ENCODE data around the gene NF2.

Gene NF2

GRCh38 chr22:29706486-29706885 lies 103.1 kb downstream of the NF2 start:
- Histone ChIP-seq H3K4me1 (ENCODE audit: insufficient read depth, low read length) (peaks cover 39% of the 10 kb centered on the region), H2AFZ (ENCODE audit: low read depth, low read length) (no peak overlapping the region), H3K27me3 (ENCODE audit: insufficient read depth, low read length) (peaks cover 17% of the 10 kb centered on the region), H3K9me3 (ENCODE audit: low read length) (no peaks in the 10 kb centered on the region), H3K36me3 (ENCODE audit: insufficient read depth, low read length) (no peaks in the 10 kb centered on the region), H3K4me3 (ENCODE audit: low read length) (no peak overlapping the region)

GRCh38 chr22:29707010-29707409 lies 103.6 kb downstream of the NF2 start:
- H3K4me1 ChIP-seq (ENCODE audit: insufficient read depth, low read length) = peaks cover 36% of the 10 kb centered on the region
- H3K9me3 ChIP-seq (ENCODE audit: low read length) = no peaks in the 10 kb centered on the region
- peaks cover 15% of the 10 kb centered on the region for H3K27me3 ChIP-seq (ENCODE audit: insufficient read depth, low read length)
- H2AFZ ChIP-seq (ENCODE audit: low read depth, low read length) = no peak overlapping the region
- no peaks in the 10 kb centered on the region for H3K36me3 ChIP-seq (ENCODE audit: insufficient read depth, low read length)
- no peak overlapping the region for H3K4me3 ChIP-seq (ENCODE audit: low read length)

- H3K27me3 ChIP-seq (ENCODE audit: insufficient read depth, low read length) = peaks cover 14% of the 10 kb centered on the region
- peaks cover 36% of the 10 kb centered on the region for H3K4me1 ChIP-seq (ENCODE audit: insufficient read depth, low read length)
- no peaks in the 10 kb centered on the region for H3K9me3 ChIP-seq (ENCODE audit: low read length)
- H3K4me3 ChIP-seq (ENCODE audit: low read length) = no peak overlapping the region
- H3K36me3 ChIP-seq (ENCODE audit: insufficient read depth, low read length) = no peaks in the 10 kb centered on the region
- H2AFZ ChIP-seq (ENCODE audit: low read depth, low read length) = no peak overlapping the region
Measured at GRCh38 chr22:29707471-29707870, 104.0 kb downstream of the NF2 start.

- H2AFZ ChIP-seq (ENCODE audit: low read depth, low read length) = no peak overlapping the region
- no peaks in the 10 kb centered on the region for H3K9me3 ChIP-seq (ENCODE audit: low read length)
- no peak overlapping the region for H3K4me3 ChIP-seq (ENCODE audit: low read length)
- H3K4me1 ChIP-seq (ENCODE audit: insufficient read depth, low read length) = peaks cover 17% of the 10 kb centered on the region
- H3K27me3 ChIP-seq (ENCODE audit: insufficient read depth, low read length) = peaks cover 10% of the 10 kb centered on the region
- H3K36me3 ChIP-seq (ENCODE audit: insufficient read depth, low read length) = no peaks in the 10 kb centered on the region
Measured at GRCh38 chr22:29710193-29710592, 106.8 kb downstream of the NF2 start.

- H3K27me3 ChIP-seq (ENCODE audit: insufficient read depth, low read length) = peaks cover 10% of the 10 kb centered on the region
- no peaks in the 10 kb centered on the region for H3K36me3 ChIP-seq (ENCODE audit: insufficient read depth, low read length)
- peaks cover 9% of the 10 kb centered on the region for H3K4me1 ChIP-seq (ENCODE audit: insufficient read depth, low read length)
- no peak overlapping the region for H3K4me3 ChIP-seq (ENCODE audit: low read length)
- H3K9me3 ChIP-seq (ENCODE audit: low read length) = no peaks in the 10 kb centered on the region
- H2AFZ ChIP-seq (ENCODE audit: low read depth, low read length) = no peak overlapping the region
Measured at GRCh38 chr22:29710922-29711593, 107.6 kb downstream of the NF2 start.

- H3K27me3 ChIP-seq (ENCODE audit: insufficient read depth, low read length) = peaks cover 10% of the 10 kb centered on the region
- H3K9me3 ChIP-seq (ENCODE audit: low read length) = no peaks in the 10 kb centered on the region
- H2AFZ ChIP-seq (ENCODE audit: low read depth, low read length) = no peak overlapping the region
- H3K4me1 ChIP-seq (ENCODE audit: insufficient read depth, low read length) = no peaks in the 10 kb centered on the region
- no peaks in the 10 kb centered on the region for H3K36me3 ChIP-seq (ENCODE audit: insufficient read depth, low read length)
- H3K4me3 ChIP-seq (ENCODE audit: low read length) = no peak overlapping the region
Measured at GRCh38 chr22:29712119-29712518, 108.7 kb downstream of the NF2 start.

GRCh38 chr22:29713156-29713727 lies 109.8 kb downstream of the NF2 start:
- peaks cover 14% of the 10 kb centered on the region for H3K27me3 ChIP-seq (ENCODE audit: insufficient read depth, low read length)
- H2AFZ ChIP-seq (ENCODE audit: low read depth, low read length) = no peak overlapping the region
- no peaks in the 10 kb centered on the region for H3K9me3 ChIP-seq (ENCODE audit: low read length)
- H3K4me1 ChIP-seq (ENCODE audit: insufficient read depth, low read length) = no peaks in the 10 kb centered on the region
- H3K4me3 ChIP-seq (ENCODE audit: low read length) = no peak overlapping the region
- no peaks in the 10 kb centered on the region for H3K36me3 ChIP-seq (ENCODE audit: insufficient read depth, low read length)

- peaks cover under 1% of the 10 kb centered on the region for H3K4me1 ChIP-seq (ENCODE audit: insufficient read depth, low read length)
- H3K36me3 ChIP-seq (ENCODE audit: insufficient read depth, low read length) = no peaks in the 10 kb centered on the region
- peaks cover 26% of the 10 kb centered on the region for H3K27me3 ChIP-seq (ENCODE audit: insufficient read depth, low read length)
- no peaks in the 10 kb centered on the region for H3K9me3 ChIP-seq (ENCODE audit: low read length)
- no peak overlapping the region for H3K4me3 ChIP-seq (ENCODE audit: low read length)
- H2AFZ ChIP-seq (ENCODE audit: low read depth, low read length) = no peak overlapping the region
Measured at GRCh38 chr22:29715240-29715639, 111.8 kb downstream of the NF2 start.

GRCh38 chr22:29715705-29716104 lies 112.3 kb downstream of the NF2 start:
- Histone ChIP-seq H2AFZ (ENCODE audit: low read depth, low read length) (no peak overlapping the region), H3K4me3 (ENCODE audit: low read length) (no peak overlapping the region), H3K36me3 (ENCODE audit: insufficient read depth, low read length) (no peaks in the 10 kb centered on the region), H3K27me3 (ENCODE audit: insufficient read depth, low read length) (peaks cover 28% of the 10 kb centered on the region), H3K4me1 (ENCODE audit: insufficient read depth, low read length) (peaks cover 2% of the 10 kb centered on the region), H3K9me3 (ENCODE audit: low read length) (no peaks in the 10 kb centered on the region)

GRCh38 chr22:29716814-29717545 lies 113.5 kb downstream of the NF2 start:
- H3K36me3 ChIP-seq (ENCODE audit: insufficient read depth, low read length) = no peaks in the 10 kb centered on the region
- no peak overlapping the region for H3K4me3 ChIP-seq (ENCODE audit: low read length)
- H2AFZ ChIP-seq (ENCODE audit: low read depth, low read length) = no peak overlapping the region
- peaks cover 40% of the 10 kb centered on the region for H3K27me3 ChIP-seq (ENCODE audit: insufficient read depth, low read length)
- H3K9me3 ChIP-seq (ENCODE audit: low read length) = no peaks in the 10 kb centered on the region
- peaks cover 9% of the 10 kb centered on the region for H3K4me1 ChIP-seq (ENCODE audit: insufficient read depth, low read length)

GRCh38 chr22:29717789-29718188 lies 114.4 kb downstream of the NF2 start:
- Histone ChIP-seq H2AFZ (ENCODE audit: low read depth, low read length) (no peak overlapping the region), H3K4me1 (ENCODE audit: insufficient read depth, low read length) (peaks cover 9% of the 10 kb centered on the region), H3K4me3 (ENCODE audit: low read length) (no peak overlapping the region), H3K9me3 (ENCODE audit: low read length) (no peaks in the 10 kb centered on the region), H3K27me3 (ENCODE audit: insufficient read depth, low read length) (peaks cover 45% of the 10 kb centered on the region), H3K36me3 (ENCODE audit: insufficient read depth, low read length) (no peaks in the 10 kb centered on the region)

GRCh38 chr22:29718949-29719898 lies 115.8 kb downstream of the NF2 start:
- Histone ChIP-seq H3K4me3 (ENCODE audit: low read length) (no peak overlapping the region), H3K27me3 (ENCODE audit: insufficient read depth, low read length) (peaks cover 56% of the 10 kb centered on the region), H3K36me3 (ENCODE audit: insufficient read depth, low read length) (no peaks in the 10 kb centered on the region), H3K4me1 (ENCODE audit: insufficient read depth, low read length) (peaks cover 9% of the 10 kb centered on the region), H3K9me3 (ENCODE audit: low read length) (no peaks in the 10 kb centered on the region), H2AFZ (ENCODE audit: low read depth, low read length) (no peak overlapping the region)
